Adrenal gland (tissue), 5 donors: ENCODE data around the gene ZNF598.

ENCODE experiments used
- CTCF ChIP-seq, 6 experiments: fragments of 450-650 bp in 4 of 6; fragments of 200-600 bp in 2 of 6; sonication (generic) in 1 of 6; IDR thresholded peaks; 1 replicate in 5 of 6; 2 replicates in 1 of 6; pipeline versions ENCODE4 v1.5.1 to v1.8.0; 2016 to 2021; ENCODE audit warnings: antibody characterized with exemption in 6 of 6, mild to moderate bottlenecking in 2 of 6, moderate library complexity in 1 of 6
- POLR2A ChIP-seq, 2 donors: fragments of 450-650 bp; IDR thresholded peaks; one replicate each; pipeline ENCODE4 v1.6.1; 2017; ENCODE audit warnings: antibody characterized with exemption in 2 of 2, mild to moderate bottlenecking in 2 of 2, moderate library complexity in 1 of 2
- donor health status: DM: no; HTN: no; CAD: no.

- TF ChIP-seq CTCF (IDR thresholded peaks at IDR 0.05) (peak; percentile 17 to 72 (median 34)), POLR2A (IDR thresholded peaks at IDR 0.05) (peak; percentile 22 to 26)
Observed at GRCh38 chr16:2047330-2048115, 37.9 kb upstream of the ZNF598 start, which contains the start of the genes NTHL1 and TSC2.
